ENCODE measurements around the gene PLK4.

Gene PLK4

DNA sequence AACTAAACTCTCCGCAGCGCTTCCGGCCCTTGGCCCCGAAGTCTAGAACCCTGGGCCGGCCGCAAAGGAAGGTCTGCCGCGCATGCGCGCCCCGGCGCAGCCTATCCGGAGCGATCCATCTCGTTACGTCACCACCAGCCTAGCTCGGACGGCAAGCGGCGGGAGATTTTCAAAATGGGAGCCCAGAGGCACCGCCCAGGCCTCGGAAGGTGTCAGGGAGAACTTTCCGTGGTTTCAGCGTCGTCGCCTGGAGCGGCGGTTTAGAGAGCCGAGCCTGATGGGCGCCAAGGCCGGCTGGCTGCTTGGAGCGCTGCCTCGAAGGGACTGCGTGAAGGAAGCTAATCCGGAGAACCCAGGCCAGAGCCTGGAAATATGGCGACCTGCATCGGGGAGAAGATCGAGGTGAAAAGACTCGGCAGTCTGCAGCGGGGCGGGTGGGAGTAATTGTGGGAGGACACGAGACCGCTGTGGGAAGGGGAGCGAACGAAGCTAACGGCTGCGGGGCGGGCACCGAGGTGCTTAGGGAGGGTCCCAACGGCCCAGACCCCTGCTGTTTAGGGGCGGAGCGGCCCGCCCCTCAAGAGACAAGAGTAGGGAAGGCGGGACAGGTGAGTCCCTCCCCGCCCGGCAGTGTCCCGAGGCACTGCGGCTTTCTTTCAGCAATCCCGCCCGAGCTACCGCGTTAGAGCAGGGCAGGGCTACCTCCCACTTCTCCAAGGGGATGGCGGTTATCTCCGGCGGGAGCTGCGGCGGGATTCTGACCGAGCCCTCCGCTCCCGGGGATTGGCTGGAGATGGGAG, at the start of gene PLK4:
Gene PLK4 (plus strand): TSS at position 131 of the 800 bp plus-strand sequence. CDS start 242 bp downstream, at position 373.
- Mint-ChIP-seq H3K36me3 (ENCODE audit: low read depth) (peaks cover 16% of the 10 kb centered on the region), H3K4me1 (ENCODE audit: low read depth) (peaks cover 12% of the 10 kb centered on the region), H3K27ac (peak within 1 kb of the TSS; percentile 91), H3K9me3 (no peaks in the 10 kb centered on the region), H3K4me3 (peak within 1 kb of the TSS; percentile 95), H3K27me3 (no peaks in the 10 kb centered on the region)
- intact Hi-C loops (cut with micrococcal nuclease): loop anchor here (1.0 to 10.0 kb wide), 5 partner anchors 84 to 406 kb away; partner anchors contain the start of genes ABHD18, HSPA4L, INTU and LARP1B

DNA sequence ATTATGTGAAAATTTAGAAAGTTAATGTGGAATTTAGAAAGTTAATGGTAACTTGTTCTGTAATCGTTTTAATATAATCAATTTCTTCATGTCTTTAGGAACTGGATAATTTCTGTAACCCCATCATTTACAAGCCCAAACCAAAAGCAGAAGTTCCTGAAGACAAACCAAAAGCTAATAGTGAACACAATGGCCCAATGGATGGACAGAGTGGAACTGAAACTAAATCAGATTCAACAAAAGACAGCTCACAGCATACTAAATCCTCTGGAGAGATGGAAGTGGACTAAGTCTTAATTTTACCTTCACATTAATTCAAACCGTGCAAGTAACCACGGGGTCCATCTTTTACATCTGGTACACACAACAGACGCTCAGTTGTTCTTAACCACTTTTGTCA, 48.1 kb upstream of the PLK4 start:
- Mint-ChIP-seq H3K9me3 (no peaks in the 10 kb centered on the region), H3K27me3 (no peaks in the 10 kb centered on the region), H3K36me3 (ENCODE audit: low read depth) (no peaks in the 10 kb centered on the region), H3K4me3 (no peak overlapping the region), H3K27ac (no peak overlapping the region), H3K4me1 (ENCODE audit: low read depth) (peaks cover 7% of the 10 kb centered on the region)
- intact Hi-C loops (cut with micrococcal nuclease): no loop called here

DNA sequence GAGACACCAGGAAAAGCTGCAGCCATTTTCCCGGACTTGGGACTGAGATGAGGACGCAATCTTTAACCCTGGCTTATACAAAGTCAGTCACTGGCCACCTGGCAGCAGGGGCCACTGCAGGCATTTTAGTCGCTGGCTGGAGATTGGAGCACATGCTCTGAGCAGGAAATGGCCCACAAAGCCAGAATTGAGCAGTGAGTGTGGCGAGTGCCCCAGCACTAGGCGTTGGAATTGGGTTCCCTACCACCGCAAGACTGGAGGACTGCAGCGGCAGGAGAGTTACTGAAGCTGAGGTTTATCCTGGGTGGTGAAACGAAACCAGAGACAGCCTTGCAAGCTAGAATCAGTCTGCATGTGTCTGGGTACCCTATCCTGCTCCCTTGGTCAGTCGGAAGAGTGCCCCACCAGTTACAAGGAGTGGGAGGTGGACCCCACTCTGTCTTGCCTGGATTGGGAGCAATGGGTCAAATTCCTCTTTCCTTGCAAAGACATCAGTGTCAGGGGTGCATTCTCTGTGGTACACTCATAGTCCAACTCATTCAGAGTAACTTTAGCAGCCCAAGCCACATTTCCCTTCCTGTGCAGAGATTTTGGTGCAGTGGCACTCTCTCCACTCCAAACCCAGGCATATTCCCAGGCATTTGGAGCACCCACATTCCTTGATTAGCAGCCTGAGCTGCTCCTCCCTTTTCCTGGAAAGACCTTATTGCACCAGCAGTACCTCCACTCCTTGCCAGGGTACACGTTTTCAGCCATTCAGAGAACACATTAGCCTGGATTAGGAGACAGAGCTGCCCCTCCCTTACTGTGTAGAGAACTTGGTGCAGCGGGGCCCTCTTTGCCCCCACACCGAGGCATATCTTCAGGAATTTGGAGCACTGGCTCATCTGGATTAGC, 36.7 kb upstream of the PLK4 start:
- Mint-ChIP-seq H3K36me3 (ENCODE audit: low read depth) (peaks cover 12% of the 10 kb centered on the region), H3K27ac (no peak overlapping the region)

DNA sequence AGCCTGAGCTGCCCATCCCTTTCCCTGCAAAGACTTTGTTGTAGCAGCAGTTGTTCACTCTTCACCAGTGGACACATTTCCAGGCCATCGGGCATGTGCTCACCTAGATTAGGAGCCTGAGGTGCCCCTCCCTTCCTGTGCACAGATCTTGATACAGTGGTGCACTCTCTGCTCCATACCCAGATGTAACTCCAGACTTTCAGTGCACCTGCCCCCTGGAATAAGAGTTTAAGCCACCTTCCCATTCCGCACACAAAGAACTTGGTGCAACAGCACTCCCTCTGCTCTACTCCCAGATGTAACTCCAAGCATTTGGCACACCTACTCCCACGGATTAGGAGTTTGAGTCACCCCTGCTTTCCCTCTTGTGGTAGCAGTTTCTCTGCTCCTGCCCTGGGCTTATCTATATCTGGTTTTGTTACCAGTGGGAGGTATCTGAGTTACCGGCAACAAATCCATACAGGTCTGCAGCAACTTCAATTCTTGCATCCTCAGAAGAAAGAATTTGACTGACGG, 36.0 kb upstream of the PLK4 start:
- no peaks in the 10 kb centered on the region for H3K27me3 Mint-ChIP-seq
- no peak overlapping the region for H3K4me3 Mint-ChIP-seq
- H3K27ac Mint-ChIP-seq: no peak overlapping the region
- intact Hi-C loops (cut with micrococcal nuclease): no loop called here
- peaks cover 43% of the 10 kb centered on the region for H3K9me3 Mint-ChIP-seq
- peaks cover 12% of the 10 kb centered on the region for H3K36me3 Mint-ChIP-seq (ENCODE audit: low read depth)
- H3K4me1 Mint-ChIP-seq (ENCODE audit: low read depth): no peaks in the 10 kb centered on the region

More for the DNA sequence above, 36.7 kb upstream of the PLK4 start:
- Mint-ChIP-seq H3K4me3 (no peak overlapping the region), H3K9me3 (peaks cover 36% of the 10 kb centered on the region), H3K27me3 (no peaks in the 10 kb centered on the region), H3K4me1 (ENCODE audit: low read depth) (no peaks in the 10 kb centered on the region)
- intact Hi-C loops (cut with micrococcal nuclease): no loop called here

DNA sequence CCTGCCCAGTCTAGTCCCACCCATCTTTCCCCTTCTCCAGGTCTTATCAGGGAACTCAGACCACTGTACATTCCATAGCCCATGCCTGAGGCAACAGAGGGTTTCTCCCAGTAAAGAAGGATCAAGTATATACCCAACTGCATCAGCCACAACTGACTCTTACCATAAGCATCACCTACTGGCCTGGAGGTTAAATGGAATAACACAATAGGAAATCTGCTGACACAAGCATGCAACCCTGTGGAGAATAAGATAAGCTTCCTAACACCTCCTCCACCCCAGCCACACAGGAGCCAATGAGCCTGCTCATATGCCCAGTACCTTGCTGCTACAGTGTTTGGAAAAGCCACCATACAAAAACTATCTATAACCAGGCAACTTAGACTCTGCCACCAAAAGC, 34.6 kb upstream of the PLK4 start:
- Mint-ChIP-seq H3K4me3 (no peak overlapping the region), H3K9me3 (peaks cover 57% of the 10 kb centered on the region), H3K27ac (no peak overlapping the region), H3K4me1 (ENCODE audit: low read depth) (no peaks in the 10 kb centered on the region), H3K36me3 (ENCODE audit: low read depth) (peaks cover 18% of the 10 kb centered on the region), H3K27me3 (no peaks in the 10 kb centered on the region)
- intact Hi-C loops (cut with micrococcal nuclease): no loop called here

DNA sequence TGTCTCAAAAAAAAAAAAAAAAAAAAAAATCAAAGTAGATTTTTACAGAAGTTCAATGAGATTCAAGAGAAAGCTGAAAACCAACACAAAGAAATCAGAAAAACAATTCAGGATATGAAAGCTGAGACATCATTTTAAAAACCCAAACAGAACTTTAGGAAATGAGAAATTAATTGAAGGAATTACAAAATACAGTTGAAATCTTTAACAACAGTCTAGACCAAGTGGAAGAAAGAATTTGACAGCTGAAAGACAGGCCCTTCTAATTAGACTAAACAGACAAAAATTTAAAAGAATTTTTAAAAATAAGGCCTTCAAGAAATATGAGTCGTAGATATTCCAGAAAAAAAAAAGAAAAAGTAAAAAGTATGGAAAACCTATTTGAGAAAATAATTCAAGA, 33.9 kb upstream of the PLK4 start:
- Mint-ChIP-seq H3K9me3 (peaks cover 64% of the 10 kb centered on the region), H3K4me3 (no peak overlapping the region), H3K27ac (no peak overlapping the region), H3K27me3 (no peaks in the 10 kb centered on the region), H3K4me1 (ENCODE audit: low read depth) (no peaks in the 10 kb centered on the region), H3K36me3 (ENCODE audit: low read depth) (peaks cover 18% of the 10 kb centered on the region)
- intact Hi-C loops (cut with micrococcal nuclease): no loop called here

DNA sequence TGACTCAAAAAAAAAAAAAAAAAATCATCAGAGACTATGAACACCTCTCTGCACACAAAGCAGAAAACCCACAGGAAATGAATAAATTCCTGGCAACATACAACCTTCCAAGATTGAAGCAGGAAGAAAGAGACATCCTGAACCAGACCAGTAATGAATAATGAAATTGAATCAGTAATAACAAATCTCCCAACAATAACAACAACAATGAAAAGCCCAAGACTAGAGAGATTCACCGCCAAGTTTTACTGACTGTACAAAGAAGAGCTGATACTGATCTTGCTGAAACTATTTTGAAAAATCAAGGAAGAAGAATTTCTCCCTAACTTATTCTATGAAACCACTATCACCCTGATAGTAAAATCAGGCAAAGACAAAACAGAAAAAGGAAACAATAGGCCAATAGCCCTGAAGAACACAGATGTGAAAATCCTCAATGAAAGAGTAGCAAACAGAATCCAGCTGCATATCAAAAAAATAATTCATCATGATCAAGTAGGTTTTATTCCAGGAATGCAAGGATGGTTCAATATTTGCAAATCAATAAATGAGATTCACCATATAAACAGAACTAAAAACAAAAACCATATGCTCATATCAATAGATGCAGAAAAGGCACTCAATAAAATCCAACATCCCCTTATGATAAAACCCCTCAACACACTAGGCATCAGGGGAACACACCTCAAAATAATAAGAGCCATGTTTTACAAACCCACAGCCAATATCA, 31.0 kb upstream of the PLK4 start:
- Mint-ChIP-seq H3K9me3 (peaks cover 85% of the 10 kb centered on the region), H3K4me1 (ENCODE audit: low read depth) (no peaks in the 10 kb centered on the region), H3K27me3 (no peaks in the 10 kb centered on the region), H3K27ac (no peak overlapping the region), H3K36me3 (ENCODE audit: low read depth) (peaks cover 18% of the 10 kb centered on the region), H3K4me3 (no peak overlapping the region)
- intact Hi-C loops (cut with micrococcal nuclease): no loop called here

DNA sequence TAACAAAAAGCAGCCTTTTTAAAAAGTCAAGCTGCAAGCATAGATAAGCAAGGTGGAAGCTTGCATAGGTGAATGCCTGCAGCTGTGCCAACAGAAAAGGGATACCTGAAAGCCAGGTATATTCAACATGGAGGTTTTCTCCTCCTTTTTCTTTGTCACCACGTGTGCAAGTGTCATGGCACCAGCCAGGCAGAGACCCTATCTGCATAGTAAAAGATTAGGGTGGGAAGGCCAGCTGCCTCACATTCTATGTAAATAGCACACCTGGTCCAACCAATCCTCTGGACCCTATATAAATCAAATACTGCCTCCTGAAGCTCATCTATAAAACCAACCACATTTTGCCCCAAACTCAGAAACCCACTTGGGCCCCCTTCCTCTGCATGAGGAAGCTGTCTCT, 28.0 kb upstream of the PLK4 start:
- peaks cover 7% of the 10 kb centered on the region for H3K4me1 Mint-ChIP-seq (ENCODE audit: low read depth)
- H3K4me3 Mint-ChIP-seq: no peak overlapping the region
- H3K27ac Mint-ChIP-seq: no peak overlapping the region
- peaks cover 18% of the 10 kb centered on the region for H3K36me3 Mint-ChIP-seq (ENCODE audit: low read depth)
- intact Hi-C loops (cut with micrococcal nuclease): no loop called here
- H3K9me3 Mint-ChIP-seq: peaks cover 61% of the 10 kb centered on the region
- H3K27me3 Mint-ChIP-seq: no peaks in the 10 kb centered on the region

DNA sequence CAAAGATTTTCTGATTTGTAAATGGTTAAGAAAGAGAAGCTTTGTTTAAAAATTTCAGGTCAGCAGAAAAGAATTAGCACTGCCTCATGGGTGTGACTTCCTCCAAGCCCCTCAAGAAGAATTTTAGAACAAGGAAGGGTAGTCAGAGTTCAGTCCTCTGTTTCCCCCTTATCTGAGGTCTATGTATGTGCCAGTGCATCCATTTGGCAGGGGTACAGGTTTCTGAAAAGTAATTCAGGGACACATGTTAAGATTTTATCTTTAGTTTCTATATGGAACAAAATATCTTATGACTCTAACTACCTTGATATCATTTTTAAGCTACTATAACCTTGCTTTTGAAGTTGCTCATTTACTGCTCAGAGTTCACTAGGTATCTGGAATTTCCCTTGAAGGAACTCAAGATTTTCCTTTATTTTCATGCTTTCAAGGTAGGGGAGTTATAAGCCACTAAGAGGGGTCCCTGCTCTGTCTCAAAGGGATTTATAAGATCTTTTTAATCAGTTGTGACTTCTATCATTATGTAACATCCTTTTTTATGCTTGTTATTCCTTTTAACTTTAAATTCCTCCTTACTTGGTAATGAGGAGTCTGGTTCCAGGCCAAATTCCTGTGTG, 24.4 kb upstream of the PLK4 start:
- H3K4me3 Mint-ChIP-seq: no peak overlapping the region
- H3K27me3 Mint-ChIP-seq: no peaks in the 10 kb centered on the region
- intact Hi-C loops (cut with micrococcal nuclease): no loop called here
- peaks cover 10% of the 10 kb centered on the region for H3K36me3 Mint-ChIP-seq (ENCODE audit: low read depth)
- no peak overlapping the region for H3K27ac Mint-ChIP-seq
- peaks cover 61% of the 10 kb centered on the region for H3K9me3 Mint-ChIP-seq
- peaks cover 7% of the 10 kb centered on the region for H3K4me1 Mint-ChIP-seq (ENCODE audit: low read depth)

DNA sequence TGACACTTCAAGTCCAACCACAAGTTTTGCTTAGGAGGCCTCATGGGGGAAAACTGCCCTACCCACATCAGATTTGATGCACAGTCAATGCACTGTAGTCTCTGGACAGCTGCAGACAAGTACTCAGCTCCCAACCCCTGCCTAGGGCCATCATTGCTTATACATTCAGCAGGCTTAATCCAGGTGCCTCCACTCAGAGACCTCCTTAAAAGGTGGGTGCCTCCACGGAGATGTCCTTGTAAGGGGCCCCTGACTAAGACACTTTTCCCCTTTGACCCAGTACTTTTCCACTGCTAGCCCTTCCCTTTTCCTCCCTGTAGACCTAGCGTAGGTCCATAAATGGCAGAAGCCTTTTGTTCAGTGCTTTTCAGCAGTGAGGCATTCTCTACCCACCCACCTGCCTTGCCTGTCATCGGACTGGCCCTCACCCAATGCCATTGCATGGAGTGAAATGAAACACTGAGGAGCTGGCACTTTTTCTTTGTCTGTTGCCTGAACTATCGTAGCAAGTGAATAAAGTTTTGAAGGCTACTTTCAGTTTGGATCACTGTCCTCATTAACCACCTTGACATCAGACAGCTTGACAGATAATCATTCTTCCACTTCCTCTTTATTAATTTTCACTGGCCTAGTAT, 23.8 kb upstream of the PLK4 start:
- peaks cover 10% of the 10 kb centered on the region for H3K36me3 Mint-ChIP-seq (ENCODE audit: low read depth)
- no peak overlapping the region for H3K4me3 Mint-ChIP-seq

DNA sequence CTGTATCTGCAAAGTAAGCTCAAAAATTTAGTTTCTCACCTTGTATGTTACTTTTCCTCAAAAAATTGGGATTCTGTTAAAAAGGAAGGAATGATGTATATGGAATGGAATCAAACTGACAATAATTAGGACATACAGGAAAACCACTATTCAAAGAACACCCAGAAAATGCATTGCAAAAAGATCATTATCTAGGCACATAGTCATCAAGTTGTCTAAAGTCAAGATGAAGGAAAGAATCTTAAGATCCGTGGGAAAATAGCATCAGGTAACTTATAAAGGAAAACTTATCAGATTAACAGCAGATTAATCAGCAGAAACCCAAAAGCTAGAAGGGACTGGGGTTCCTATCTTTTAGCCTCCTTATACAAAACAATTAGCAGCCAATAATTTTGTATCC, 23.1 kb upstream of the PLK4 start:
- intact Hi-C loops (cut with micrococcal nuclease): no loop called here
- Mint-ChIP-seq H3K9me3 (peaks cover 63% of the 10 kb centered on the region), H3K4me1 (ENCODE audit: low read depth) (peaks cover 7% of the 10 kb centered on the region), H3K27ac (no peak overlapping the region), H3K36me3 (ENCODE audit: low read depth) (peaks cover 10% of the 10 kb centered on the region), H3K27me3 (no peaks in the 10 kb centered on the region), H3K4me3 (no peak overlapping the region)

More for the DNA sequence above, 23.8 kb upstream of the PLK4 start:
- Mint-ChIP-seq H3K27ac (no peak overlapping the region), H3K9me3 (peaks cover 60% of the 10 kb centered on the region), H3K4me1 (ENCODE audit: low read depth) (peaks cover 7% of the 10 kb centered on the region), H3K27me3 (no peaks in the 10 kb centered on the region)
- intact Hi-C loops (cut with micrococcal nuclease): no loop called here

DNA sequence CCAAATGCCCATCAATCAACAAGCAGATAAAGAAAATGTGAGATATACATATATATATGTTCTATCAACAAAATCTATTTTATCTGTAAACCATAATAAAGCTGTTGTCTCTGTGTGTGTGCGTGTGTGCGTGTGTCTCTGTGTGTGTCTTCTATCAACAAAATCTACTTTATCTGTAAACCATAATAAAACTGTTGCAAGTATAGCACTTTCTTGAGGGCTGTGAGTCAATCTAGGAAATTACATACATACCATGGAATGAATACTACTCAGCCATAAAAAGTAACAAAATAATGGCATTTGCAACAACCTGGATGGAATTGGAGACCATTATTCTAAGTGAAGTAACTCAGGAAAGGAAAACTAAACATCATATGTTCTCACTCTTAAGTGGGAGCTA, 12.5 kb upstream of the PLK4 start:
- intact Hi-C loops (cut with micrococcal nuclease): no loop called here

DNA sequence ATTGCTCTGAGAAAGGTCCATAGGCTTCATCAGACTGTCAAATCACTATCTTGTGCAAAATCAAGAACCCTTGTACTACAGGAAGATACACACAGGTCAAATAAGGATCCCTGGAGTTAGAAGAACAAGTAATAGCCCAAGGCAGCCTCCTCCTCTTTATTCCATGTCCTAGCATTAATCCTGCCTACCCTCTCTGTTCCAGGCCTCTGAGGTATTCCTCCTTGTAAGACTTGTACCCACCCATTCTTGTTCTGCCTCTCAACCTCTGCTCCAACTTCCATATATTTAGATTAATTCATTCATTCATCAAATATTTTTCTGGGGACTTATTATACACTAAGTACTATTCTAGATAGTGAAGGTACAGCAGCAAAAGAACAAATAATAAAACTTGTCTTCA, 10.4 kb upstream of the PLK4 start:
- Mint-ChIP-seq H3K9me3 (no peaks in the 10 kb centered on the region), H3K27ac (no peak overlapping the region), H3K4me3 (no peak overlapping the region), H3K4me1 (ENCODE audit: low read depth) (peaks cover 21% of the 10 kb centered on the region), H3K27me3 (no peaks in the 10 kb centered on the region), H3K36me3 (ENCODE audit: low read depth) (no peaks in the 10 kb centered on the region)
- intact Hi-C loops (cut with micrococcal nuclease): no loop called here

More for the DNA sequence above, 12.5 kb upstream of the PLK4 start:
- no peaks in the 10 kb centered on the region for H3K9me3 Mint-ChIP-seq
- no peaks in the 10 kb centered on the region for H3K27me3 Mint-ChIP-seq
- peaks cover 21% of the 10 kb centered on the region for H3K4me1 Mint-ChIP-seq (ENCODE audit: low read depth)
- H3K4me3 Mint-ChIP-seq: no peak overlapping the region
- H3K36me3 Mint-ChIP-seq (ENCODE audit: low read depth): no peaks in the 10 kb centered on the region
- no peak overlapping the region for H3K27ac Mint-ChIP-seq

Measured in dendritic cell treated with granulocyte-macrophage colony-stimulating factor and Interleukin-4, amounts not matched to agents 40 ng/mL and 50 ng/mL, for 4 days (primary cell).